SU-DHL-6 (cell line): ENCODE data around the gene PDZRN3.

ENCODE experiments used
- CTCF ChIP-seq: fragments of 200-600 bp; sonication (generic); IDR thresholded peaks from one replicate; pipeline ENCODE4 v1.5.1; 2017; ENCODE audit warnings: antibody characterized with exemption, mild to moderate bottlenecking, low read length, moderate library complexity; ENCODE audit not compliant: insufficient read depth, poor library complexity, severe bottlenecking
- EZH2phosphoT487 ChIP-seq: fragments of 200-600 bp; sonication (generic), shearing (Covaris generic); conservative IDR thresholded peaks from 2 replicates; pipeline ENCODE4 v1.6.1; 2018; ENCODE audit warnings: mild to moderate bottlenecking, antibody characterized with exemption, low read length, moderate library complexity, mixed read lengths

GRCh38 chr3:73603762-73604171 lies 21.0 kb downstream of the PDZRN3 start:
- TF ChIP-seq CTCF (no peak), EZH2phosphoT487 (no peak)
